ENCODE measurements around the gene C9orf153.

- no peak for TF ChIP-seq RCOR1 (IDR thresholded peaks at IDR 0.05; ENCODE audit: low read length)
- TF ChIP-seq CTCF (IDR thresholded peaks at IDR 0.05): no peak
- TF ChIP-seq MXI1 (IDR thresholded peaks at IDR 0.05; ENCODE audit: low read depth, low read length): no peak
- no peak for TF ChIP-seq IRF3 (IDR thresholded peaks at IDR 0.05; ENCODE audit: low read depth, low read length)
- no peak for TF ChIP-seq RFX5 (IDR thresholded peaks at IDR 0.05; ENCODE audit: low read length)
- TF ChIP-seq NFIC (IDR thresholded peaks at IDR 0.05; ENCODE audit: borderline replicate concordance): no peak
- TF ChIP-seq EP300 (IDR thresholded peaks at IDR 0.05; ENCODE audit: borderline replicate concordance in 1 of 2, low read depth in 1 of 2, low read length in 1 of 2): no peak
- no peak for TF ChIP-seq USF2 (IDR thresholded peaks at IDR 0.05; ENCODE audit: borderline replicate concordance, low read depth, low read length)
- no peak for TF ChIP-seq TAF1 (IDR thresholded peaks at IDR 0.05; ENCODE audit: borderline replicate concordance, low read depth, low read length)
- no peak for TF ChIP-seq JUND (IDR thresholded peaks at IDR 0.05)
- no peak for TF ChIP-seq GABPA (IDR thresholded peaks at IDR 0.05; ENCODE audit: low read depth)
Measured at GRCh38 chr9:86250123-86250522, 9.3 kb downstream of the C9orf153 start.
